ENCODE results near the gene IZUMO1R. TPM values are rescaled to one million over a fixed set of nuclear protein-coding genes. Genes with fewer than 3 reads are reported as not detected.

The IZUMO1R gene
- total RNA-seq, 1 donor, result not detected

DNA sequence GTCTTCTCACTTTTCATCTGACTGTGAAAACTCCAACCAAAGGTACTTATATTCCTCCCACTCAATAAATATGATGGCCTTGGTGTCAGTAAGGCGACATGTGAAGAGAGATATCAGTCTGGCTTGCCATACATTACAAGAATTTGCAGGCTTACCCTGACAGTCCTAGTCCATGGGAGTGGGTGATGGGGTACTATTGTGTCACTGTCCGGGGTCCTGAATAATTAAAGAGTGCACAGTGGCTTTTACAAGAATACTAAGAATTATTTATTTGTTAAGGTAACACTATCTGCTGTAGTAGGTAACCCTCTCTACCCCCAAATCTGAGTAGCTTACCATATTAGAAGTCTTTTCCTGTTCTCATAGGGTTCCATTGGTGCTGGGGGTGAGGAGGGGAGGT lies 23.1 kb upstream of the IZUMO1R start:
- TF ChIP-seq, protein P1, sequence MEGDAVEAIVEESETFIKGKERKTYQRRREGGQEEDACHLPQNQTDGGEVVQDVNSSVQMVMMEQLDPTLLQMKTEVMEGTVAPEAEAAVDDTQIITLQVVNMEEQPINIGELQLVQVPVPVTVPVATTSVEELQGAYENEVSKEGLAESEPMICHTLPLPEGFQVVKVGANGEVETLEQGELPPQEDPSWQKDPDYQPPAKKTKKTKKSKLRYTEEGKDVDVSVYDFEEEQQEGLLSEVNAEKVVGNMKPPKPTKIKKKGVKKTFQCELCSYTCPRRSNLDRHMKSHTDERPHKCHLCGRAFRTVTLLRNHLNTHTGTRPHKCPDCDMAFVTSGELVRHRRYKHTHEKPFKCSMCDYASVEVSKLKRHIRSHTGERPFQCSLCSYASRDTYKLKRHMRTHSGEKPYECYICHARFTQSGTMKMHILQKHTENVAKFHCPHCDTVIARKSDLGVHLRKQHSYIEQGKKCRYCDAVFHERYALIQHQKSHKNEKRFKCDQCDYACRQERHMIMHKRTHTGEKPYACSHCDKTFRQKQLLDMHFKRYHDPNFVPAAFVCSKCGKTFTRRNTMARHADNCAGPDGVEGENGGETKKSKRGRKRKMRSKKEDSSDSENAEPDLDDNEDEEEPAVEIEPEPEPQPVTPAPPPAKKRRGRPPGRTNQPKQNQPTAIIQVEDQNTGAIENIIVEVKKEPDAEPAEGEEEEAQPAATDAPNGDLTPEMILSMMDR (IDR thresholded peaks at IDR 0.05; ENCODE audit: insufficient read depth, low read length), result no peak
- no peak overlapping the region for H3K4me3 ChIP-seq (ENCODE audit: low read depth, low read length)
- DNase-seq (ENCODE audit: low read depth), result no peak

DNA sequence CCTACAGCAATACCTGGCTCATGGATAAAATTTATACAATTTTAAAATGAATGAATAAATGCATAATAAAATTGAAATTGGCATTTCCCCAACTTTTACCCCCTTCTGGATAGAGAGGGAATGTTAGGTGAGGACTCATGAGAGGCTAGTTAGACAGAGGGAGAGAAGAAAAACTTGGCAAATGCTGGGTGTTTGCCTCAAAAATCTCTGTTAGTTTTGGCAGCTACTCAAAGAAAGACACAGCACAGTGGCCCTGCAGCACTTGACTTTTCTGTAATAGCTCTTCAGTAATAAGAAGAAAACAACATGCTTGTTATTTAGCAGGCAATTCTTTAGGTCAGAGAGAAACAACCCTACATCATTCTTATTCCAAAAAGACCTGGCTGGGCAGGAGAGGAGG lies 20.7 kb upstream of the IZUMO1R start:
- no peak overlapping the region for H3K4me3 ChIP-seq (ENCODE audit: low read depth, low read length)
- peak; percentile 12 for DNase-seq (ENCODE audit: low read depth)
- TF ChIP-seq, protein P1 (IDR thresholded peaks at IDR 0.05; ENCODE audit: insufficient read depth, low read length), result no peak

DNA sequence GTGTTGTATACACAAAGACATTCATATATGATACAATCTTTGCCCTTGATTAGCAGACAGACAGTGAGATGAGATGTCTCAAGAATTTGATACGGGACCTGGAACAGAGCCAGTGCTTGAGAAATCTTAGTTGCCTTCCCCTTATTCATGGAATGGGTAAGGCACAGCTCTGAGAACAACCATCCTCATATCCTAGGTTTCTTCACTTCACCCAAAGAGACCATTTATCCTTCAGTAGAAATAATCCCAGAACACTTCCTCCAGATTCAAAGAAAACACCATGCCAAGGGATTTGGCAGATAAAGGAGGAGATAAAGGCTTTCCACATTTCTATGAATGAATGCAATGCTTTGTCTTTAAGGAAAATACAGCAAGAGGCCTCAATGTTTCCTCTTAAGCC lies 8.8 kb upstream of the IZUMO1R start:
- peak; percentile 11 for DNase-seq (ENCODE audit: low read depth)

DNA sequence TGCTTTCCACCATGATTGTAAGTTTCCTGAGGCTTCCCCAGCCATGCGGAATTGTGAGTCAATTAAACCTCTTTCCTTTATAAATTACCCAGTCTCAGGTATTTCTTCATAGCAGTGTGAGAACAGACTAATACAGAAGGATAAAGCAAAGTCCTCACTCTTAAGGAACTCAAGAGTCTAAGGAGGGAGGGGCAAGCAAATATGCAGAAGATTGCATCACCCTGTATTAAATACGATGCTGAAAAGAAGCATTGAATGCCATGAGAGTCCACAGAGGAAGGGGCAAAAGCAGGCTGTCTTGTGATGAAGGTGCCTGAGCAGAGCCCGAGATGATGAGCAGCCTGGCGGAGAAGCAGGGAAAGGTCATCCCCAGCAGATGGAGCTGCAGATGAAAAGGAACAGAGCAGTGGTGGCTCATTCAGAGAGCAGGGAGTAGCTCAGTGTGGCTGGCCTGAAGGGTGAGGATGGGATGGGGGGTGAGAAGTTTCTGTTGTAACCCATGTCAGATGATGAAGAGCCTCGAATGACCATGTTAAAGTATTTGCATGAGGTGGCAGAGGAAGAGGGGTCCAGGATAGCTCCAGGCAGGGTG lies 6.3 kb upstream of the IZUMO1R start:
- no peak for DNase-seq (ENCODE audit: low read depth)
- TF ChIP-seq, protein P1 (IDR thresholded peaks at IDR 0.05; ENCODE audit: insufficient read depth, low read length), result no peak
- no peak overlapping the region for H3K4me3 ChIP-seq (ENCODE audit: low read depth, low read length)

More for the DNA sequence above, 8.8 kb upstream of the IZUMO1R start:
- TF ChIP-seq, protein P1 (IDR thresholded peaks at IDR 0.05; ENCODE audit: insufficient read depth, low read length), result no peak
- no peak overlapping the region for H3K4me3 ChIP-seq (ENCODE audit: low read depth, low read length)

DNA sequence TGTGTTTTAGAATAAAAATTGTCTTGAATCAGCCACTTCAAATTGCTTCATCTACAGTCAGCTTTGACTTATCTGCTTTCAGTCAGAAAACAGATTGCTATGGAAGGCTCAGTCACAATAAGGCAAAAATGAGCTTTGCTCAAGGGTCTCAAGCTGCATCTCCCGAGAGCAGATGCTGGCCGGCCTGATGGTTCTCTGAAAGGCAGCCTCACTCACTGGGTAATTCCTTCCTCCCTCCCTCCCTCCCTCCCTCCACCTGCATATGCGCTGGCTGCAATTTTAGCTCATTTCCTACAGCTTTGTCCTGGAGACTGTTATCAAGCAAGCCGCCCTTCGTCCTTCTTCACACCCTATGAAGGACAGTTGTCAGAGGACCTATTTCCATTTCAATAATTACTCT lies 1.6 kb upstream of the IZUMO1R start:
- DNase-seq (ENCODE audit: low read depth), result no peak
- no peak overlapping the region for H3K4me3 ChIP-seq (ENCODE audit: low read depth, low read length)
- TF ChIP-seq, protein P1 (IDR thresholded peaks at IDR 0.05; ENCODE audit: insufficient read depth, low read length), result no peak

DNA sequence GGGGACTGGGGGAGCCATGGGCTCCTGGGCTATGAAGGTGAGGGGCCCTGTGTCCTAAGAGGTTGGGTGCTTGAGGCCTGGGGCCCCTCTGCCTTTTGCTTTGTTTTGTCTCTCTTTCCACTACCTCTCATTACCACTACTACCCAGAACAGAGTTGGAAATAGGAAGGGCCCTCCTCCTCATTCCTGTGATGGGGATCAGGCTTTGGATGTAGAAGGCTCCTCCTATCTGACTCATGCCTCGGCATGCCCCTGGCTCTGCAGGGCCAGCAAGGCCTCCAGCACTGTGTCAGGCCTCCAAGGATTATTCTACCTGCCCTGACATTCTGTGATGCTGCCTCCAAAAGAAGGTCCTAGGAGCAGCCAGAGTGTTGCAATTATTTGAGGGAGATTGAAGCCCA lies 766 bp downstream of the IZUMO1R start:
- TF ChIP-seq, protein P1 (IDR thresholded peaks at IDR 0.05; ENCODE audit: insufficient read depth, low read length), result no peak
- no peak overlapping the region for H3K4me3 ChIP-seq (ENCODE audit: low read depth, low read length)
- peak; percentile 62 for DNase-seq (ENCODE audit: low read depth)

Measured in fibroblast of the aortic adventitia (primary cell).